Endothelial cell of umbilical vein (primary cell): Measurements from ENCODE around the gene NAPB. TPM values are rescaled to one million over a fixed set of nuclear protein-coding genes. Genes with fewer than 3 reads are reported as not detected.

Experiments used
- BruUV-seq: library from RNA; stranded (reverse); fragments of 400-500 nt; replicated peaks from 2 replicates; lab custom pipeline; 2021; lab: Mats Ljungman, UMichigan
- CTCF ChIA-PET: fragments of 300-600, 350-600 bp; sonication (Branson Sonifier 250); formaldehyde crosslinking; loops from one replicate; lab custom pipeline; 2021; ENCODE audit warnings: antibody characterized with exemption, inconsistent platforms; lab: Charles Lee
- POLR2A ChIA-PET: fragments of 300-600, 350-600 bp; sonication (Branson Sonifier 250); formaldehyde crosslinking; loops from one replicate; lab custom pipeline; 2021; ENCODE audit warnings: antibody characterized with exemption, inconsistent platforms; lab: Charles Lee
- DNase-seq: peaks from one replicate; pipeline ENCODE4 v3.0.0-alpha.2; 2011; ENCODE audit warnings: low read depth, low spot score
- FAIRE-seq: peaks from 2 replicates; lab custom pipeline; 2011; peaks lifted over from hg19 to GRCh38; lab: Jason Lieb, UNC
- H2AFZ ChIP-seq: 2 replicates; pipeline ENCODE4 v1.6.0; 2012; ENCODE audit warnings: low read depth, low read length, control low read depth, inconsistent platforms
- H3K27ac ChIP-seq: 2 replicates; pipeline ENCODE4 v1.5.1; 2011; ENCODE audit warnings: low read depth, mild to moderate bottlenecking, control low read depth, low read length, moderate library complexity; ENCODE audit not compliant: insufficient read depth
- H3K27me3 ChIP-seq, 2 experiments: 2 replicates each; pipeline versions ENCODE4 v1.6.0 to v1.6.1; 2011; ENCODE audit warnings: low read length in 2 of 2, mixed read lengths in 1 of 2; ENCODE audit not compliant: control insufficient read depth in 2 of 2, insufficient read depth in 2 of 2
- H3K36me3 ChIP-seq, 2 experiments: 2 replicates in 1 of 2; 3 replicates in 1 of 2; pipeline ENCODE4 v1.5.1; 2011; ENCODE audit warnings: low read length in 2 of 2, mild to moderate bottlenecking in 1 of 2, moderate library complexity in 1 of 2; ENCODE audit not compliant: control insufficient read depth in 2 of 2, insufficient read depth in 2 of 2; ENCODE audit errors: extremely low read depth in 1 of 2
- H3K4me1 ChIP-seq: 3 replicates; pipeline ENCODE4 v1.5.1; 2011; ENCODE audit warnings: mild to moderate bottlenecking, low read length; ENCODE audit not compliant: control insufficient read depth, insufficient read depth; ENCODE audit errors: extremely low read depth
- H3K4me2 ChIP-seq: 2 replicates; pipeline ENCODE4 v1.6.1; 2011; ENCODE audit warnings: low read length, control low read depth, mixed read lengths; ENCODE audit not compliant: insufficient read depth
- H3K4me3 ChIP-seq, 3 experiments: fragments of 200-600 bp in 1 of 3; sonication (generic), shearing (Covaris generic) in 1 of 3; replicated peaks in 1 of 3; 2 replicates each; pipeline ENCODE4 v1.5.1; 2011 to 2016; ENCODE audit warnings: control low read depth in 3 of 3, low read length in 3 of 3, mild to moderate bottlenecking in 2 of 3, inconsistent platforms in 1 of 3, low read depth in 1 of 3, moderate library complexity in 1 of 3; ENCODE audit not compliant: insufficient read depth in 1 of 3
- H3K79me2 ChIP-seq: 2 replicates; pipeline ENCODE4 v1.6.0; 2012; ENCODE audit warnings: low read length, inconsistent platforms; ENCODE audit not compliant: control insufficient read depth, insufficient read depth
- H3K9ac ChIP-seq: replicated peaks from 2 replicates; pipeline ENCODE3; 2011; ENCODE audit warnings: low read length, control low read depth; ENCODE audit not compliant: insufficient read depth; ENCODE audit errors: extremely low read depth
- H3K9me1 ChIP-seq: replicated peaks from 3 replicates; pipeline ENCODE4 v1.6.0; 2011; ENCODE audit warnings: mild to moderate bottlenecking, low read length; ENCODE audit not compliant: control insufficient read depth, insufficient read depth; ENCODE audit errors: extremely low read depth
- H3K9me3 ChIP-seq: replicated peaks from 2 replicates; pipeline ENCODE4 v1.5.1; 2012; ENCODE audit warnings: low read length, inconsistent platforms; ENCODE audit not compliant: control insufficient read depth, insufficient read depth
- H4K20me1 ChIP-seq: replicated peaks from 2 replicates; pipeline ENCODE3; 2011; ENCODE audit warnings: mild to moderate bottlenecking, low read length; ENCODE audit not compliant: control insufficient read depth, insufficient read depth; ENCODE audit errors: extremely low read depth
- CTCF ChIP-seq, 2 donors: IDR thresholded peaks; 1 replicate in 1 of 2; 2 replicates in 1 of 2; pipeline ENCODE4 v1.5.1; 2011; ENCODE audit warnings: low read length in 2 of 2, mild to moderate bottlenecking in 2 of 2, moderate library complexity in 2 of 2, control low read depth in 1 of 2, inconsistent platforms in 1 of 2, low read depth in 1 of 2; ENCODE audit not compliant: insufficient read depth in 1 of 2; ENCODE audit errors: extremely low read depth in 1 of 2
- EZH2 ChIP-seq: IDR thresholded peaks from 2 replicates; pipeline ENCODE4 v1.6.1; 2012; ENCODE audit warnings: borderline replicate concordance, low read depth, mild to moderate bottlenecking, moderate library complexity, low read length, inconsistent platforms; ENCODE audit not compliant: severe bottlenecking
- FOS ChIP-seq: IDR thresholded peaks from 2 replicates; pipeline ENCODE4 v1.6.1; 2011; ENCODE audit warnings: mild to moderate bottlenecking, low read length, moderate library complexity, borderline replicate concordance; ENCODE audit not compliant: insufficient read depth
- GATA2 ChIP-seq: IDR thresholded peaks from 2 replicates; pipeline ENCODE4 v1.7.0; 2011; ENCODE audit warnings: low read depth, mild to moderate bottlenecking, moderate library complexity, mixed read lengths, low read length; ENCODE audit not compliant: insufficient read length, insufficient read depth
- JUN ChIP-seq: IDR thresholded peaks from 2 replicates; pipeline ENCODE4 v1.6.1; 2011; ENCODE audit warnings: borderline replicate concordance, low read depth; ENCODE audit not compliant: insufficient read length, insufficient read depth
- MYC ChIP-seq: IDR thresholded peaks from one replicate; pipeline ENCODE4 v1.6.1; 2011; ENCODE audit warnings: mild to moderate bottlenecking, low read depth, low read length
- POLR2A ChIP-seq: IDR thresholded peaks from 2 replicates; pipeline ENCODE4 v1.6.1; 2012; ENCODE audit warnings: low read depth, mild to moderate bottlenecking, control low read depth, low read length
- POLR2AphosphoS5 ChIP-seq: IDR thresholded peaks from 2 replicates; pipeline ENCODE4 v1.6.1; 2012; ENCODE audit warnings: low read depth, mild to moderate bottlenecking, control low read depth, low read length, moderate library complexity; ENCODE audit not compliant: insufficient read depth
- dilution Hi-C: fragments of 300-500 bp; cut with MboI; formaldehyde crosslinking; loops from one replicate; pipeline ENCODE4 v1.15.0; 2019; ENCODE audit warnings: low sequenced_read_pairs; ENCODE audit not compliant: extremely low pct_ligation_motif_present
- intact Hi-C: fragments of 100-400 bp; cut with micrococcal nuclease; formaldehyde crosslinking; loops from one replicate; pipeline ENCODE4 v1.10.0; 2022
- polyA plus RNA-seq, 4 experiments: library from polyadenylated mRNA; depleted of rRNA in 3 of 4; stranded (reverse) in 3 of 4; unstranded in 1 of 4; fragments of >200 nt; gene quantifications; 2 replicates each; pipeline versions ENCODE4 v1.2.1 to v1.2.3, GENCODE V29; 2011 to 2012; ENCODE audit warnings: missing spikeins in 1 of 4
- total RNA-seq: library from RNA; stranded (reverse); gene quantifications from 2 replicates; pipeline ENCODE4 v1.2.3, GENCODE V29; 2021
- TF ChIP-seq, protein P1 (sequence below): IDR thresholded peaks from 2 replicates; pipeline ENCODE4 v1.6.1; 2011; ENCODE audit not compliant: insufficient read depth, insufficient read length

Gene NAPB
- total and polyA plus RNA-seq, 2 donors (not counting 3 experiments of a cell fraction or from before 2014, with no cell fraction given) = 4.7 to 10.1 TPM

DNA sequence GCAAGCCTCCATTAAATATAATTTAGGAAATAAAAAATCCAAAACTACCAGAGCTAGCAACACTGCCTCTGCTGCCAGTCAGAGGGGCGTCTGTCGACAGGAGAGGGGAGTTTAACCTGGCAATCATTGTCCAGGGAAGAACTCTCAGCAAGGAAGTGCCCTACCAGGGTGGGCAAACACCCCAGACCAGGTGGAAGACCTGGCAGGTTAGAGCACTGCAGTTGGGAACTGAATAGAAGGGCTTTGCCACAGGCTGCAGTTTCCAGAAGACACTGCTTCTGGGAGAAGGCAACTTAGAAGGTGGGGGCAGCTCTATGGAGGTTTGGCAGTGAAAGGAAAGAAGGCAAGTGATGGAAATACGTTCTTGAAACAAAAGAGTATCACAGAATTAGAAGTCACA is 11.5 kb downstream of the NAPB start:
- no peak overlapping the region for H3K9ac ChIP-seq
- BruUV-seq = no TSS peak
- ChIA-PET POLR2A (no interaction called here), CTCF (no interaction called here)
- no peak overlapping the region for H3K27ac ChIP-seq
- intact Hi-C loops = no loop called here
- no peaks in the 10 kb centered on the region for H3K36me3 ChIP-seq
- no peak overlapping the region for H3K4me2 ChIP-seq
- H3K4me3 ChIP-seq = no peak overlapping the region
- no peak overlapping the region for H2AFZ ChIP-seq
- FAIRE-seq (no peak), DNase-seq (no peak)
- peaks cover 89% of the 10 kb centered on the region for H3K79me2 ChIP-seq
- H3K27me3 ChIP-seq = no peaks in the 10 kb centered on the region
- H3K9me3 ChIP-seq = no peaks in the 10 kb centered on the region
- H4K20me1 ChIP-seq = peaks cover 6% of the 10 kb centered on the region
- no peak for TF ChIP-seq CTCF (IDR thresholded peaks at IDR 0.05; ENCODE audit: extremely low read depth in 1 of 2, insufficient read depth in 1 of 2, low read depth in 1 of 2, low read length in 2 of 2)
- TF ChIP-seq POLR2A = no peak
- no peak for TF ChIP-seq EZH2
- TF ChIP-seq POLR2AphosphoS5 = no peak
- no peak for TF ChIP-seq MYC
- TF ChIP-seq FOS = no peak
- TF ChIP-seq JUN = no peak
- TF ChIP-seq, protein P1, sequence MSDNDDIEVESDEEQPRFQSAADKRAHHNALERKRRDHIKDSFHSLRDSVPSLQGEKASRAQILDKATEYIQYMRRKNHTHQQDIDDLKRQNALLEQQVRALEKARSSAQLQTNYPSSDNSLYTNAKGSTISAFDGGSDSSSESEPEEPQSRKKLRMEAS = no peak
- TF ChIP-seq GATA2 = no peak
- dilution Hi-C loops = no loop called here
- no peaks in the 10 kb centered on the region for H3K9me1 ChIP-seq
- H3K4me1 ChIP-seq = no peaks in the 10 kb centered on the region
